ENCODE measurements around the gene MADD.

MADD gene

GRCh38 chr11:47338396-47339241 lies 68.7 kb downstream of the MADD start:
- no peak for DNase-seq (ENCODE audit: low read depth in 3 of 3)

- no peak for DNase-seq (ENCODE audit: low read depth in 3 of 3)
Measured at GRCh38 chr11:47340010-47340409, 70.1 kb downstream of the MADD start.

- DNase-seq (ENCODE audit: low read depth in 3 of 3) = no peak
Measured at GRCh38 chr11:47340980-47341775, 71.2 kb downstream of the MADD start.

- DNase-seq (ENCODE audit: low read depth in 3 of 3) = no peak
Measured at GRCh38 chr11:47342036-47342803, 72.3 kb downstream of the MADD start.

- DNase-seq (ENCODE audit: low read depth in 3 of 3) = no peak
Measured at GRCh38 chr11:47342854-47343253, 72.9 kb downstream of the MADD start.

GRCh38 chr11:47345890-47346563 lies 76.1 kb downstream of the MADD start:
- no peak for DNase-seq (ENCODE audit: low read depth in 3 of 3)

GRCh38 chr11:47347137-47347536 lies 77.2 kb downstream of the MADD start:
- DNase-seq (ENCODE audit: low read depth in 3 of 3) = no peak

GRCh38 chr11:47348131-47348802 lies 78.3 kb downstream of the MADD start:
- DNase-seq (ENCODE audit: low read depth in 3 of 3) = no peak

GRCh38 chr11:47348859-47349258 lies 78.9 kb downstream of the MADD start:
- no peak for DNase-seq (ENCODE audit: low read depth in 3 of 3)

GRCh38 chr11:47349521-47350095 lies 79.7 kb downstream of the MADD start:
- no peak for DNase-seq (ENCODE audit: low read depth in 3 of 3)

GRCh38 chr11:47350315-47350714 lies 80.4 kb downstream of the MADD start:
- DNase-seq (ENCODE audit: low read depth in 3 of 3) = no peak

GRCh38 chr11:47351156-47352126 lies 81.5 kb downstream of the MADD start:
- no peak for DNase-seq (ENCODE audit: low read depth in 3 of 3)

GRCh38 chr11:47352556-47352955 lies 82.6 kb downstream of the MADD start, which contains the start of gene MYBPC3:
Gene MYBPC3 (minus strand): TSS chr11:47352702. CDS start chr11:47352647, 55 bp downstream.
- no peak for DNase-seq (ENCODE audit: low read depth in 3 of 3)

- no peak for DNase-seq (ENCODE audit: low read depth in 3 of 3)
Measured at GRCh38 chr11:47353978-47354774, 84.2 kb downstream of the MADD start.

GRCh38 chr11:47354913-47355282 lies 85.0 kb downstream of the MADD start:
- no peak for DNase-seq (ENCODE audit: low read depth in 3 of 3)

GRCh38 chr11:47355283-47356128 lies 85.6 kb downstream of the MADD start:
- peak in 1 of 3 experiments; percentile 51 for DNase-seq (ENCODE audit: low read depth in 3 of 3)

GRCh38 chr11:47356129-47356997 lies 86.4 kb downstream of the MADD start:
- no peak for DNase-seq (ENCODE audit: low read depth in 3 of 3)

Measured in stimulated activated CD4-positive, alpha-beta T cell treated with anti-CD3 and anti-CD28 coated beads, TNF-alpha, amount 100 ng/mL, for 24 hours (primary cell).